Measurements from ENCODE around the gene HHLA2.
"Not testable (repeated sequence)": the region's sequence is repeated elsewhere in the genome, so short reads cannot be mapped to it uniquely, and the experiment has no call there.

Gene HHLA2
- 0 to 2.0 (median 0.02) reads per million in 17 experiments for total RNA-seq

- DNase-seq, result no peak
Measured at GRCh38 chr3:108296239-108296638, at the start of gene HHLA2. Gene HHLA2 (plus strand): TSS chr3:108296548. CDS start chr3:108351814, 55,266 bp downstream.

DNA sequence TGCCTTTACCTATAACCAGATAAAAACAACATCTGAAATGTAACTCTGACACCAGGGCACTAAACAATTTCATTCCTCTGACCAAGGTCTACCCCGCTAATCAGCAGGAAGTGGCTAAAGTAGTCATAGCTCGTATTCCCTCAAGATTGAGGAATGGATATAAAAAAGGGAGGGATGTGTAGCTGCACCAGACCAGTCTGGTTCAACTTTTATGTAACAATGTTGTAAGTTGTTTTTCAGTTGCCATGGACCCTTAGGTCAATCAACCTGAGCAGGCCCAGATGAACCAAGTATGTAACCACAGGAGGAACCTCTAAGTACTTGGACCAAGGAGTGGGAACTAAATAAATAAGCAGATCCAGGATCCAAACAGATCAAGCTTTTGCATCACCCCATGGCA, 45.7 kb upstream of the HHLA2 start:
- no peak for DNase-seq

GRCh38 chr3:108251265-108251664, 45.1 kb upstream of the HHLA2 start:
- no peak for DNase-seq

DNA sequence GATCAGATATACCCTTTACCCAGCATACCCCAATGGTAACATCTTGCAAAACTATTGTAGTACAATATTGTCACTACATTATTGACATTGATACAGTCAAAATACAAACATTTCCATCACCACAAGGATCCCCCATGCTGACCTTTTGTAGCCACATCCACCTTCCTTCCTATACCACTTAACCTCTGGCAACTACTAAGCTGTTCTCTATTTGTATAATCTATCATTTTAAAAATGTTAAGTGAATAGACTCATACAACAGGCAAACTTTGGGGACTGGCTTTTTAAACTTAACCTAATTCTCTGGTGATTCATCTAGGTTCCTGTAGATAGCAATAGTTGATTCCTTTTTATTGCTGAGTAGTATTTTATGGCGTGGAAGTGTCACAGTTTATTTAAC, 44.5 kb upstream of the HHLA2 start:
- DNase-seq, result no peak

GRCh38 chr3:108255131-108255530, 41.2 kb upstream of the HHLA2 start:
- DNase-seq, result no peak

DNA sequence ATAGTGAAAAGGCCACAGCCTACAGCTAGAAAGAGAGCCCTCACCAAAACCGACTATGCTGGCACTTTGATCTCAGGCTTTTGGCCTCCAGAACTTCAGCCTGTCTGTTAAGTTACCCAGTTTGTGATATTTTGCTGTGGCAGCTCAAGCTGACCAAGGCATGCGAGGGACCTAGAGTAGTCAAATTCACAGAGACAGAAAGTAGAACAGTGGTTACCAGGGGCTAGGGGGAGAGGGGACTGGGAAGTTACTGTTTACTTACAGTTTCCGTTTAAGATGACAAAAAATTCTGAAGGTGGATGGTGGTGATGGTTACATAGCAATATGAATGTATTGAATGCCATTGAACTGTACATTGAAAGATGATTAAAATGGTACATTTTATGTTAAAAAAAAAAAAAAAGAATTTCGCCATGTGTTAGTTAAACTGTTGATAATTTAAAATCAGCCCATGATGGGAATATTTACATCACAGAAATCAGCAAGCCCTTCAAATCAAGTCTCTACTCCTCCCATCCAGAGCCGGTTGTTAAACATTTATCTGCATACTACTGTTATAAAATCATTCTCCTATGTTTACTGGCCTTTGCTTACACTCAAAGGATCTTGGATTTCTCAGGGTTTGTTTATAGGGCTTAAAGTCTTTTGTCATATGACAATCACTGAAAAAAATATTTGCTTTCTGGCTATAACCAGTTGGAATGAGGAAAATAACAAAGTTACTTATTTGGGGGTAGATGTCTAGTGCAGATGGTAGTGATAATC, 31.6 kb upstream of the HHLA2 start:
- DNase-seq, result not testable (repeated sequence)

DNA sequence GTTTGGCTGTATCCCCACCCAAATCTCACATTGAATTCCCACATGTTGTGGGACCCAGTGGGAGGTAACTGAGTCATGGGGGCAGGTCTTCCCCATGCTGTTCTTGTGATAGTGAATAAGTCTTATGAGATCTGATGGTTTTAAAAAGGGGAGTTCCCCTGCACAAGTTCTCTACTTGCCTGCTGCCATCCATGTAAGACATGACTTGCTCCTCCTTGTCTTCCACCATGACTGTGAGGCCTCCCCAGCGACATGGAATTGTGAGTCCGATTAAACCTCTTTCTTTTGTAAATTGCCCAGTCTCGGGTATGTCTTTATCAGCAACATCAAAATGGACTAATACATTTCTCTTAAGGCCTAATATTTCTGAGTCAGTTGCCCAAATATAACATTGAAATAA, 28.1 kb upstream of the HHLA2 start:
- DNase-seq, result not testable (repeated sequence)

GRCh38 chr3:108271626-108272025, 24.7 kb upstream of the HHLA2 start:
- no peak for DNase-seq

DNA sequence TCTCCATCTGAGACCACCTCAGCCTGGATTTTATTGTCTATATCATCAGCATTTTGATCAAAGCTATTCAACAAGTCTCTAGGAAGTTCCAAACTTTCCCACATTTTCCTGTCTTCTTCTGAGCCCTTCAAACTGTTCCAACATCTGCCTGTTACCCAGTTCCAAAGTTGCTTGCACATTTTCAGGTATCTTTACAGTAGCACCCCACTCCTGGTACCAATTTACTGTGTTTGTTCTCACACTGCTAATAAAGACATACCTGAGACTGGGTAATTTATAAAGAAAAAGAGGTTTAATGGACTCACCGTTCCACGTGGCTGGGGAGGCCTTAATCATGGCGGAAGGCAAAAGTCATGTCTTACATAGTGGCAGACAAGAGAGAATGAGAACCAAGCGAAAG, 17.3 kb upstream of the HHLA2 start:
- not testable (repeated sequence) for DNase-seq

DNA sequence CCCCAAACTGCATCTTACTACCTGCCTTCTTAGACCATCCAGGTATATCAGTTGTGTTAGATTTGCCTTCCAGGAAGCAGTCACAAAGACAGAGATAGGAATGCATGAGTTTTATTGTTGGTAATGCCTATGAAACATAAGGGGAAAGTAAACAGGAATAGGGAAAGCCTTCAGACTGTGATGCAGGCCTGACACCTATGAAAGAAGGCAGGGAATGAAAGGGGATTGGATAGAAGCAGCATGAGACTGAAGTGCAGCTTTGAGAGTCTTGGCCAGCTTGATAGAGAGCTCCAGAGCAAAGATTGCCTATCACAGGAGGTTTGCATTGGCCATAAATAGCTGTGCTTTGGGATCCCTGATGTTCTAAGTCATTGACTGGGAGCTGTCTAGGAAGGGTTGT, 15.9 kb upstream of the HHLA2 start:
- no peak for DNase-seq

DNA sequence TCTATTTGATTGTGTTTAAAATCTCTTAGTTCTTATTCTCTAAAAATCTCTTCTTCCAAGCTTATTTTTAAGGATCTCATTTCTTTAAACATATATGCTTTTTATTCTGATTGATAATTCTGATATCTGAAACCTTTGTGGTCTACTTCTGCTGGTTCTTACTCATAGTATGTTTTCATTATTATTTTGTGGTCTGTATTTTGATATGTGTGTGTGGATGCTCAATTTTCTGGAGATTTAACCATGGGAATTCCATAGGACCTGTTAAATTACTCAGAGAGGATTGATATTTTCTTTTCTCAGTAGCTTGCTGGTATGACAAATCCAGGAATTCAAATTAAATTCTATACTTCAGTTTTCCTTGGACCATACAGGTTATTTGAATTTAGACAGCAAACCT, 14.7 kb upstream of the HHLA2 start:
- DNase-seq, result no peak

DNA sequence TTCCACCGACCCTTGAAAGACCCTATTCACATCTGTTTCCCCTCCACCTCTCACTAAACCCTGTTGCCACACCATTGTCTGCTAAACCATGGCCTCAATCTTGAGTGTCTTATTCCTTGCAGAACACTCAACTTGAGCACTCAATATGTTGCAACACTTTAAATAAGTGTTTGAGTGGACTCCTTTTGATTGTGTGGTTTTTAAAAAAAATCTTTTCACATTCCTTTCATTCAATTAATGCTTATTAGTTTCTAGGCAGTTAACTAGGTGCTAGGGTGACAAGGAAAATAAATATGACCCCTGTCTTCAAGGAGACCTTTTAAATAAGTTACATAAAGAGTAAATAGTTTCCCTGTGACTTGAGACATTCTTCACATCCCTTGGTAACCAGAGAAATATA, 13.3 kb upstream of the HHLA2 start:
- DNase-seq, result no peak

- DNase-seq, result no peak
Measured at GRCh38 chr3:108283989-108284388, 12.4 kb upstream of the HHLA2 start.

- no peak for DNase-seq
Measured at GRCh38 chr3:108285176-108285575, 11.2 kb upstream of the HHLA2 start.

DNA sequence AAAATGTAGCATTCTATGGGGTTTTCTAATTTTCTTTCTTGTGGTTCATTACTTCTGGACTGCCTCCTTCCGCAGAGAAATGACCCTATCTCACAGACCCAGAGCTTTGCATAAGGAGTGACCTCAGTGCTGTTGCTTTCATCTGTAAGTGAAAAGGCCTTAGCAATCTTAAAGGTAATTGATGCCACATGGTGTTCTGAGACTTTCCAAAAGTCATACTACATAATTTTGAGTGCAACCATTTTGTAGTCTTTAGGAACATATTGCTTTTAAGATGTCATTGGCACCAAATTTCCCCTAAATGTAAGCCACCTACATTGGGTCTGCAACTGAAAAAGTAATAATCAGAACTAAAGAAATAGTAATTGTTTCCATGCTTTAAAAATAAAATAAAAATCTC, 9.2 kb upstream of the HHLA2 start:
- no peak for DNase-seq

DNA sequence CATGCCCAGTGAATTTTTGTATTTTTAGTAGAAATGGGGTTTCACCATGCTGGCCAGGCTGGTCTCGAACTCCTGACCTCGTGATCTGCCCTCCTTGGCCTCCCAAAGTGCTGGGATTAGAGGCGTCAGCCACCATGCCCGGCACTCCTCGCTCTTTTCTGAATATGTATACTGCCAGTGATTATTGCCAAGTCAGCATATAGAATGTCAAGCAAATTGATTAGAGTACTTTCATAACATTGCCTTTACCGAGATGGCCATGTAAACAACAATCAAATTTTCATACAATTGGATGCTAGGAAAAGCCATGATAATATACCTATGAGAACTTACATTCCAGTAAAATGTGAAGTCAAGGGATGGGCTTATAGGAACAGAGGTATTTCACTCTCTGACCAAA, 8.2 kb upstream of the HHLA2 start:
- not testable (repeated sequence) for DNase-seq

DNA sequence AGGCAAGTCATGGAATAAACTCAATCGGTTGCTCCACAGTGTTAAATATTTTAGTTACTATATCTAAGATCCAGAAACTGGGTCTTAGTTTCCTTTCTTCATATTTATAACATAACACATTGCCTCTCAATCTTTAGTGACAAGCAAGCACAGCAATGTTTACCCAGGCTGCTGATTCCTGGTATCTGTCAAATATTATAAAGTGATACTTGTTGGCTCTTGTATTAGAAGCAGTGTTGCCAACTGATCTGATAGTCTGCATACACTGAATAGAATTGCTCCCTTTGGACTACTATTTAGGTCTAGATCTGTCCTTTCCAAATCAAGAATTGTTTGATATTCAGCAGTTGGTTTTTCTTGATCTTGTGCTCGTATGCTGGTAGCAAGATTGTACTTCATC, 7.2 kb upstream of the HHLA2 start:
- DNase-seq, result no peak

DNA sequence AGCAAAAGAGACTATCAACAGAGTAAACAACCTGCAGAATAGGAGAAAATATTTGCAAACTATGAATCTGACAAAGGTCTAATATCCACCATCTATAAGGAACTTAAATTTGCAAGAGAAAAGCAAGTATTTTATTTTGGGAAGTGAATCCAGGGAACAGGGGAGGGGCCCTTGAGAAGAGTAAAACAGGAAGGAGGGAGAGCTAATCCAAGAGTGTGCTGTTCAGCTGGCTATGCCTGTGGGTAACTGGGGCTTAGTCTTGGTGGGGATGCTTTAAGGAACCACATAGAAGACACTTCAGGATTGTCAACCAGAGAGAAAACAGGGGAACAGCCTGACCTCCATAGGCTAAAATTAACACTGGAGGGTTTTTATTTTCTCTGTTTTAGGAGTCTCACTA, 3.9 kb upstream of the HHLA2 start:
- DNase-seq, result peak; percentile 35 to 78 (median 71)

GRCh38 chr3:108292905-108293328, 3.4 kb upstream of the HHLA2 start:
- DNase-seq, result peak in 1 of 4 experiments; percentile 10

GRCh38 chr3:108293858-108294257, 2.5 kb upstream of the HHLA2 start:
- DNase-seq, result peak; percentile 14 to 64 (median 46)

GRCh38 chr3:108295421-108296175, 750 bp upstream of the HHLA2 start:
- peak; percentile 8 to 41 (median 21) for DNase-seq

DNA sequence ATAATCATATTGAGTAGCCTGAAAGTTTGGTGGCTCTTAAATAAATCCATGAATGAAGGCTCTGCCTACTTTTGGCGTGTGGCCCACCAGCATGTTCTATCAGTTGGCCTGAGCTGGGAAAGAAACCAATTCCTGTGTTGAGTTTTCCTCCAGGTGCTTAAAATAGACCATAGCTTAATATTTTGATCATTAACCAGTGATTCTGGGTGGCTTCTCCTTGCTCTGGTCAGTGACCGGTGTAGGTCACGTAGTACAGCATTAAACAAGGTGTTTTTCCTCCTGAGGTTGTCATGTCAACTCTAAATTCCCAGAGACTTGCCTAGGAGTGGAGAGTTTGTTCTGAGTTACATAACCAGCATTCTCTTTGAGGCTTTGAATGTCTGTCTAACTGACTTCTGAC, 1.3 kb downstream of the HHLA2 start:
- no peak for DNase-seq

- no peak for DNase-seq
Measured at GRCh38 chr3:108298056-108298455, 1.7 kb downstream of the HHLA2 start.

Measured in suppressor macrophage (primary cell).